MCF 10A (cell line): ENCODE data around the gene EFNA3. TPM values are rescaled to one million over a fixed set of nuclear protein-coding genes. Genes with fewer than 3 reads are reported as not detected.

Experiments used
- BruUV-seq: library from RNA; stranded (reverse); fragments of 400-500 nt; replicated peaks from 2 replicates; lab custom pipeline; 2021; lab: Mats Ljungman, UMichigan
- CTCF ChIA-PET: fragments of 300-600 bp; sonication (Branson Sonifier 250); formaldehyde crosslinking; extraction: SDS; loops from one replicate; lab custom pipeline; 2021; ENCODE audit warnings: antibody characterized with exemption, inconsistent platforms; lab: Yijun Ruan, JAX
- POLR2A ChIA-PET: fragments of 300-600, 350-650 bp; sonication (Branson Sonifier 250); formaldehyde crosslinking; extraction: SDS; loops from one replicate; lab custom pipeline; 2020; ENCODE audit warnings: antibody characterized with exemption, inconsistent platforms; lab: Yijun Ruan, JAX
- DNase-seq: peaks from one replicate; pipeline ENCODE4 v3.0.0-alpha.2; 2018; ENCODE audit not compliant: unreplicated experiment
- H3K27ac Mint-ChIP-seq: one replicate; pipeline ENCODE4 v1.8.0; 2022; ENCODE audit warnings: mild to moderate bottlenecking, low read depth, mixed read lengths; ENCODE audit not compliant: unreplicated experiment
- H3K27me3 Mint-ChIP-seq: one replicate; pipeline ENCODE4 v1.8.0; 2022; ENCODE audit warnings: mixed read lengths; ENCODE audit not compliant: insufficient read depth, unreplicated experiment
- H3K36me3 Mint-ChIP-seq: one replicate; pipeline ENCODE4 v1.8.0; 2022; ENCODE audit warnings: mild to moderate bottlenecking, moderate library complexity, mixed read lengths; ENCODE audit not compliant: insufficient read depth, unreplicated experiment
- H3K4me1 Mint-ChIP-seq: one replicate; pipeline ENCODE4 v1.8.0; 2022; ENCODE audit warnings: mixed read lengths; ENCODE audit not compliant: insufficient read depth, unreplicated experiment
- H3K4me3 Mint-ChIP-seq: one replicate; pipeline ENCODE4 v1.8.0; 2022; ENCODE audit warnings: mild to moderate bottlenecking, moderate library complexity, mixed read lengths; ENCODE audit not compliant: unreplicated experiment
- H3K9me3 Mint-ChIP-seq: one replicate; pipeline ENCODE4 v1.8.0; 2022; ENCODE audit warnings: mixed read lengths; ENCODE audit not compliant: unreplicated experiment
- intact Hi-C: fragments of 100-400 bp; cut with micrococcal nuclease; formaldehyde crosslinking; loops from 2 replicates; pipeline ENCODE4 v1.14.1; 2022
- total RNA-seq: library from RNA; stranded (reverse); gene quantifications from 2 replicates; pipeline ENCODE4 v1.2.3, GENCODE V29; 2022
- TF ChIP-seq, protein P1 (sequence below): fragments of 200-600 bp; IDR thresholded peaks from one replicate; pipeline ENCODE4 v1.8.0; 2022; ENCODE audit warnings: antibody characterized with exemption, mild to moderate bottlenecking; ENCODE audit not compliant: unreplicated experiment

EFNA3 gene
- total RNA-seq, 1 experiment from 2014 or later = 1.7 TPM

DNA sequence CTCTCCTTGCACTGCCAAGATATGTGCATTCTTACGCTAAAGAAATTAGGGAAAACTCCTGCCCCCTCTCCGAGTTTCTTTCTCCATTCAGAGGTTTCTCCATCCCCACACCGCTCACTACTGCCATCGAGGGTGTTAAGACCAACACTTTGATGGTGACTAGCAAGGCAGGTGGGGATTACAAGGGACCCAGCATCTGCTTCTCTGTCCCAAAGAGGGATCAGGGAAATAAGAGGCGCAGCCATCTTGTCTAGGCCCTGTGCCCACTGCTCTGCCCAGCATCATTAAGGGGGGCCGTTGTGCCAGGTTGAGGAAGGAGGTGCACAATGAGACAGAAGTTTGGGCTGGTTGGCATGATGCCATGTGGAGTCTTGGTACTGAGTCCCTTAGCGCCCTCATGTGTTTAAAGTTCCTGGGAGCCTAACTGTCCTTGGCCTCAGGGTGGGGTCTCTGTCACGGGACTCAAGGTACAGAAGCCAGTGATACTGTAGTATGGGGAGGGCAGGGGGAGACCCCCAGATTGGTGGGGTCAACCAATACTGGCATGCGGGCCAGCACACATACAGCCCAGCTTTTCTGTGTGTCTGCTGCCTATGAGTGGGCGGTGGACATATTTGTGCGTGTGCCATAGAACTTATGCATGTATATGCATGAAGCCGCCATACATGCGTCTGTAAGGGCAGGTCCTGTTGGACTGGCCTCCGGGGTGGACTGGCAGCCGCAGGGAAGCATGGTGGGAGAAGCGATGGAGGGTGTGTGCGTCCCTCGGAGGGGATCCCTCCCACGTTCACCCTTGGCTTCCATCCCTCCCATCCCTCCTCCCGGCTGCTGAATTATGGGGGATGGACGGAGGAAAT lies 5.5 kb downstream of the EFNA3 start:
- Mint-ChIP-seq H3K4me3 (peak overlapping the region; percentile 100), H3K27ac (peak overlapping the region; percentile 96), H3K27me3 (peaks cover 28% of the 10 kb centered on the region), H3K9me3 (no peaks in the 10 kb centered on the region), H3K4me1 (peaks cover 36% of the 10 kb centered on the region), H3K36me3 (no peaks in the 10 kb centered on the region)
- peak; percentile 88 for DNase-seq
- CTCF ChIA-PET = interaction anchor here (0.6 to 5.2 kb wide), 42 partner anchors 9 to 933 kb away, joined by 3 to 78 read pairs (median 5); partner anchors contain the start of genes ADAM15, EFNA4, FLAD1 and KRTCAP2
- TF ChIP-seq, protein P1, sequence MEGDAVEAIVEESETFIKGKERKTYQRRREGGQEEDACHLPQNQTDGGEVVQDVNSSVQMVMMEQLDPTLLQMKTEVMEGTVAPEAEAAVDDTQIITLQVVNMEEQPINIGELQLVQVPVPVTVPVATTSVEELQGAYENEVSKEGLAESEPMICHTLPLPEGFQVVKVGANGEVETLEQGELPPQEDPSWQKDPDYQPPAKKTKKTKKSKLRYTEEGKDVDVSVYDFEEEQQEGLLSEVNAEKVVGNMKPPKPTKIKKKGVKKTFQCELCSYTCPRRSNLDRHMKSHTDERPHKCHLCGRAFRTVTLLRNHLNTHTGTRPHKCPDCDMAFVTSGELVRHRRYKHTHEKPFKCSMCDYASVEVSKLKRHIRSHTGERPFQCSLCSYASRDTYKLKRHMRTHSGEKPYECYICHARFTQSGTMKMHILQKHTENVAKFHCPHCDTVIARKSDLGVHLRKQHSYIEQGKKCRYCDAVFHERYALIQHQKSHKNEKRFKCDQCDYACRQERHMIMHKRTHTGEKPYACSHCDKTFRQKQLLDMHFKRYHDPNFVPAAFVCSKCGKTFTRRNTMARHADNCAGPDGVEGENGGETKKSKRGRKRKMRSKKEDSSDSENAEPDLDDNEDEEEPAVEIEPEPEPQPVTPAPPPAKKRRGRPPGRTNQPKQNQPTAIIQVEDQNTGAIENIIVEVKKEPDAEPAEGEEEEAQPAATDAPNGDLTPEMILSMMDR = peak; percentile 55
- intact Hi-C loops = loop anchor here (1.0 kb wide), 9 partner anchors 21 to 604 kb away; partner anchors contain the start of genes EFNA4 and ZBTB7B
- POLR2A ChIA-PET = interaction anchor here (0.7 to 3.8 kb wide), 24 partner anchors 8 to 669 kb away, joined by 3 to 35 read pairs (median 8); partner anchors contain the start of genes ADAM15, CKS1B, EFNA1 and EFNA4
- BruUV-seq = no TSS peak

- Mint-ChIP-seq H3K9me3 (no peaks in the 10 kb centered on the region), H3K4me3 (peak overlapping the region; percentile 100), H3K27ac (peak overlapping the region; percentile 96), H3K36me3 (no peaks in the 10 kb centered on the region), H3K27me3 (peaks cover 19% of the 10 kb centered on the region), H3K4me1 (peaks cover 28% of the 10 kb centered on the region)
- ChIA-PET CTCF (interaction anchor here (0.6 to 5.2 kb wide), 90 partner anchors 10 to 1091 kb away, joined by 3 to 78 read pairs (median 4); partner anchors contain the start of genes ADAM15, EFNA4, FLAD1 and GON4L), POLR2A (interaction anchor here (0.7 to 3.8 kb wide), 35 partner anchors 9 to 670 kb away, joined by 3 to 35 read pairs (median 6); partner anchors contain the start of genes ADAM15, CKS1B, EFNA1 and EFNA4)
- TF ChIP-seq, protein P1 = peak; percentile 89
- intact Hi-C loops = loop anchor here (1.0 kb wide), 9 partner anchors 22 to 605 kb away; partner anchors contain the start of genes EFNA4 and ZBTB7B
- peak; percentile 98 for DNase-seq
- BruUV-seq = no TSS peak
Observed at GRCh38 chr1:155084722-155085503, 6.3 kb downstream of the EFNA3 start.

GRCh38 chr1:155085504-155086127 lies 7.0 kb downstream of the EFNA3 start:
- H3K27ac Mint-ChIP-seq = peak overlapping the region; percentile 96
- peak; percentile 88 for DNase-seq
- no peaks in the 10 kb centered on the region for H3K9me3 Mint-ChIP-seq
- H3K4me3 Mint-ChIP-seq = peak overlapping the region; percentile 100
- intact Hi-C loops = no loop called here
- CTCF ChIA-PET = interaction anchor here (0.6 to 5.2 kb wide), 84 partner anchors 10 to 1091 kb away, joined by 3 to 78 read pairs (median 5); partner anchors contain the start of genes ADAM15, EFNA4, FLAD1 and GON4L
- no TSS peak for BruUV-seq
- TF ChIP-seq, protein P1 = no peak
- peaks cover 14% of the 10 kb centered on the region for H3K27me3 Mint-ChIP-seq
- POLR2A ChIA-PET = interaction anchor here (0.5 to 3.8 kb wide), 28 partner anchors 13 to 606 kb away, joined by 3 to 35 read pairs (median 7); partner anchors contain the start of genes ADAM15, CKS1B, EFNA1 and EFNA4
- no peaks in the 10 kb centered on the region for H3K36me3 Mint-ChIP-seq
- peaks cover 28% of the 10 kb centered on the region for H3K4me1 Mint-ChIP-seq
